Thyroid gland (tissue), 4 donors: ENCODE measurements around the gene EXOC4.

Source experiments
- CTCF ChIP-seq, 6 experiments: fragments of 200-600 bp in 3 of 6; fragments of 450-650 bp in 3 of 6; sonication (generic) in 3 of 6; IDR thresholded peaks; one replicate each; pipeline ENCODE4 v1.5.1; 2016 to 2019; ENCODE audit warnings: antibody characterized with exemption in 6 of 6, mild to moderate bottlenecking in 2 of 6, inconsistent platforms in 1 of 6, moderate library complexity in 1 of 6
- POLR2A ChIP-seq, 2 donors: fragments of 450-650 bp; IDR thresholded peaks; one replicate each; pipeline ENCODE4 v1.6.1; 2017; ENCODE audit warnings: antibody characterized with exemption in 2 of 2, mild to moderate bottlenecking in 2 of 2, moderate library complexity in 1 of 2

GRCh38 chr7:133742709-133743538 lies 490.0 kb downstream of the EXOC4 start:
- no peak for TF ChIP-seq POLR2A (IDR thresholded peaks at IDR 0.05)
- TF ChIP-seq CTCF (IDR thresholded peaks at IDR 0.05): peak in 3 of 6 experiments; percentile 22 to 39 (median 37)
